Neuron (in vitro differentiated cells): ENCODE data around the gene TMEM81.

Source experiments
- H2AFZ ChIP-seq: one replicate; pipeline ENCODE4 v1.6.1; 2013; ENCODE audit warnings: low read depth, mild to moderate bottlenecking, inconsistent platforms, low read length, moderate library complexity
- H3K27me3 ChIP-seq: one replicate; pipeline ENCODE4 v1.6.1; 2013; ENCODE audit warnings: low read length; ENCODE audit not compliant: insufficient read depth
- H3K36me3 ChIP-seq: one replicate; pipeline ENCODE4 v1.6.1; 2013; ENCODE audit warnings: low read length; ENCODE audit not compliant: insufficient read depth
- H3K4me1 ChIP-seq: one replicate; pipeline ENCODE4 v1.6.1; 2013; ENCODE audit warnings: low read length; ENCODE audit not compliant: insufficient read depth
- H3K4me3 ChIP-seq: 2 replicates; pipeline ENCODE4 v1.5.1; 2013; ENCODE audit warnings: mild to moderate bottlenecking, low read length, moderate library complexity
- H3K9me3 ChIP-seq: one replicate; pipeline ENCODE4 v1.6.1; 2013; ENCODE audit warnings: low read length

TMEM81 gene, protein sequence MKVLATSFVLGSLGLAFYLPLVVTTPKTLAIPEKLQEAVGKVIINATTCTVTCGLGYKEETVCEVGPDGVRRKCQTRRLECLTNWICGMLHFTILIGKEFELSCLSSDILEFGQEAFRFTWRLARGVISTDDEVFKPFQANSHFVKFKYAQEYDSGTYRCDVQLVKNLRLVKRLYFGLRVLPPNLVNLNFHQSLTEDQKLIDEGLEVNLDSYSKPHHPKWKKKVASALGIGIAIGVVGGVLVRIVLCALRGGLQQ

DNA sequence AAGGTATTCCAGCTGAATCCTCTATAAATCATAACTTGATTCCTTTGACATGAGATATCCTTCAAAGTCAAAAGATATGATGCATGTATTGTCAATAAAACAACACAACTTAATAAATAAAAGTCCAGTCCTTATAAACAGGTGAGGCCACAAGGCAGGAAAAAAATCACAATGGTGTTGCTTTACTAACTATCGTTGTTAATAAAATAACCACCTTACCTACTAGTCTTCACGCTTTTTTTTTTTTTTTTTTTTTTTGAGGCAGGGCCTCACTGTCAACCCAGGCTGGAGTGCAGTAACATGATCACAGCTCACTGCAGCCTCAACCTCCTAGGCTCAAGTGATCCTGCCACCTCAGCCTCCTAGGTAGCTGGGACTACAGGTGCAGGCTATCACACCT is at the start of gene TMEM81:
Gene TMEM81 (minus strand): TSS at position 101 of the 400 bp plus-strand sequence. CDS start 140 bp downstream, outside the sequence.
- Histone ChIP-seq H2AFZ (no peak within 1 kb of the TSS), H3K27me3 (no peaks in the 10 kb centered on the region), H3K36me3 (peaks cover 52% of the 10 kb centered on the region), H3K4me1 (no peaks in the 10 kb centered on the region), H3K4me3 (no peak within 1 kb of the TSS), H3K9me3 (no peaks in the 10 kb centered on the region)

DNA sequence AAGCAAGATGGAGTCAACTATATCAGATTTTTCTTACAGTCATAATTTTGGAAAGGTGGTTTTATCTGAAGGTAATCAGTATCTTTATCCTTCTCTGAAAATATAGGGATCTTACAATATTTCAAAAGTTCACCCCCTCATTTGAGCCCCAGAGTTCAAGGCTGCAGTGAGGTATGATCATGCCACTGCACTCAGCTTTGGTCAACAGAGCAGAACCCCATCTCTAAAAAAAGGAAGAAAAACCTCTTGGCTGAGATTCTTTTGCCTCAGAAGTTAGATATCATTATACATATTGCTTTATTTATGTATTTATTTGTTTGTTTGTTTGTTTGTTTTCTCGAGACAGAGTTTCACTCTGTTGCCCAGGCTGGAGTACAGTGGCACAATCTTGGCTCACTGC is 49.0 kb upstream of the TMEM81 start:
- H3K4me3 ChIP-seq: no peak overlapping the region
- no peak overlapping the region for H2AFZ ChIP-seq
- H3K36me3 ChIP-seq: no peaks in the 10 kb centered on the region
- H3K27me3 ChIP-seq: no peaks in the 10 kb centered on the region
- no peaks in the 10 kb centered on the region for H3K9me3 ChIP-seq
- no peaks in the 10 kb centered on the region for H3K4me1 ChIP-seq

DNA sequence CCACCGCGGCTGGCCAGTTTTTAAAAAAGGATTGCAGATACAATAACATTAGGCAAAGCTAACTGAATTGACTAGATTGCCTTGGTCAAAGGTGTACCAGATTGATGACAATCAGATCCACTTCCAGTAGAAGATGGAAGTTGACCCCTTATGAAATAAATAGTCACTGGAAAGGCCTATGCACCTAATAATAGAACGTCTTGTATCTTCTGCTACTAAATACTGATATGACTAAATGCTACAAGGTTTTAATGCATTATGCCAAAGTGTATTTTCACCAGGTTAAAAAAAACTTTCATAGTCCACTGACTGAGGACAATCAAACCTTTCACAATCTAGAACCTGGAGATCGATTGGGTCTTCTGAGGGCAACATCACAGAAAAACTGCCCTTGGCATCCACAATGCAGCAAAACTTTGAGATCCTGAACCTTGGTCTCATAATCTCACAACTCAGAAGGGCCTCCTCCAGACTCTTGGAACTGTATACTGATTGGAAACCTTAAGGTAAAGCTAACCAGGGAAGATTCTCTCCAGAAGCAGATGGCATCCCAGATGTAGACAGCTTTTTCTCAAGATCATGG is 45.3 kb upstream of the TMEM81 start:
- Histone ChIP-seq H2AFZ (no peak overlapping the region), H3K4me3 (no peak overlapping the region), H3K9me3 (no peaks in the 10 kb centered on the region), H3K4me1 (no peaks in the 10 kb centered on the region), H3K27me3 (no peaks in the 10 kb centered on the region), H3K36me3 (no peaks in the 10 kb centered on the region)

DNA sequence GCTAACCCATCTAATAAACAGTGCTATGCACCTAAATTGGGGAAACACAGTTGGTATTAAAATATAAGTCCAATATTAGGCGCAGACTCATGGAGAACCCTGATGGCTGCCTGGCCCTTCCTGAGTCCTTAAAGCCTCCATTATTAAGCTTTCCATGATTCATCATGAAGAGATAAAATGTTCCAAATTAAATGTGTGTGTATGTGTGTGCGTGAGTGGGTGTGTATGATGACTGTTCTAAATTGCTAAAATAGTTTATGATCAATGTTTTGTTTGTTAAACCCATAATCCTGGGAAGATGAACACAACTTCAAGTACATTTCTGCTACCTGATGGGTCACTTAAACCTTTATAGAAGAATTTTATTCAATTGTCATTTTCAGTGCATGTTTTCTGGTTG is 43.8 kb upstream of the TMEM81 start:
- Histone ChIP-seq H3K4me1 (peaks cover under 1% of the 10 kb centered on the region), H3K27me3 (no peaks in the 10 kb centered on the region), H3K9me3 (no peaks in the 10 kb centered on the region), H2AFZ (no peak overlapping the region), H3K36me3 (no peaks in the 10 kb centered on the region), H3K4me3 (no peak overlapping the region)

DNA sequence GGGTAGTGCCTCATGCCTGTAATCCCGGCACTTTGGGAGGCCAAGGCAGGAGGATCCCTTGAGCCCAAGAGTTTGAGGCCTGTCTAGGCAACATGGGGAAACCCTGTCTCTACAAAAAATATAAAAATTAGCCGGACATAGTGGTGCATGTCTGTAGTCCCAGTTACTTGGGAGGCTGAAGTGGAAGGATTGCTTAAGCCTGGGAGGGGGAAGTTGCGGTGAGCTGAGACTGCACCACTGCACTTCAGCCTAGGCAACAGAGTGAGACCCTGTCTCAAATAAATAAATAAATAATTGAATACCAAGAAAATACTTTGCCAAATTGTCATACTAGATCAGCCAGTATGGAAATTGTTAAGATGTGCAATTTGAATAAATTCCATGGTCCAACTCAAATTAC is 43.4 kb upstream of the TMEM81 start:
- peaks cover 4% of the 10 kb centered on the region for H3K4me1 ChIP-seq
- H3K27me3 ChIP-seq: no peaks in the 10 kb centered on the region
- no peak overlapping the region for H2AFZ ChIP-seq
- no peaks in the 10 kb centered on the region for H3K36me3 ChIP-seq
- H3K9me3 ChIP-seq: no peaks in the 10 kb centered on the region
- no peak overlapping the region for H3K4me3 ChIP-seq

DNA sequence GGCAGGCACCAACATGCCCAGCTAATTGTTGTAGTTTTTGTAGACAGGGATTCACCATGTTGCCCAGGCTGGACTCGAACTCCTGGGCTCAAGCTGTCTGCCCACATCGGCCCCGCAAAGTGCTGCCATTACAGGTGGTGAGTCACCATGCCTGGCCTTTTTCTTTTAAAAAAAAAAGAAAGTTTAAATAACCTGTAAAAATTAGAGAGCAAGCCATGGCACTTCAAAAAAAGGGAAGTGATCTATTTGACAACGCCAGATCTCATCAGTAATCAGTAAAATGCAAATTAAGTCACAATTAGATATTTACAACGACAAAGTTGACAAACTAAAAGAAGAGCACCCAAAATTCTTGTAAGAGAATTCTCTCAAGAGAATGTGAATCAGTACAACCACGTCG is 40.5 kb upstream of the TMEM81 start:
- Histone ChIP-seq H3K9me3 (no peaks in the 10 kb centered on the region), H3K27me3 (no peaks in the 10 kb centered on the region), H2AFZ (no peak overlapping the region), H3K4me3 (no peak overlapping the region), H3K4me1 (peaks cover 14% of the 10 kb centered on the region), H3K36me3 (no peaks in the 10 kb centered on the region)

DNA sequence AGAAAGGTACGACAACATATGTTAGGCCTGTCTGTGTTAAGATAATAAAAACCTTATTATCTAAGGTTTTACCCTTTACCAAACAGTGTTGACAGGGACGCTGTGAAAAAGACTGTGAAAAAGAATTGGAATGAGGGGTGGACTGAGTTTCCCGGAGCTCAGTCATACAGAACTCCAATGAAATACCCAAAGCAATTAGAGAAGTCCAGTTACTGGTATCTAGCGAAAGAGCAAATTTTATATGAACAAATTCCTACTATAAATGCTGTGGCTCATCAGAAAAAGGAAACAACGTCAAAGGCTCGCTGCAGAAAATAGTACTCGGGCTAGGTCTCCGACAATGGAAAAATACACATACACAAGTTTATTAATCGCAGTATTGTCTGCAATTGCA is 38.2 kb upstream of the TMEM81 start:
- Histone ChIP-seq H3K36me3 (peaks cover 7% of the 10 kb centered on the region), H3K9me3 (no peaks in the 10 kb centered on the region), H2AFZ (peak overlapping the region; percentile 95), H3K4me1 (peaks cover 14% of the 10 kb centered on the region), H3K27me3 (no peaks in the 10 kb centered on the region), H3K4me3 (peak overlapping the region; percentile 86)

DNA sequence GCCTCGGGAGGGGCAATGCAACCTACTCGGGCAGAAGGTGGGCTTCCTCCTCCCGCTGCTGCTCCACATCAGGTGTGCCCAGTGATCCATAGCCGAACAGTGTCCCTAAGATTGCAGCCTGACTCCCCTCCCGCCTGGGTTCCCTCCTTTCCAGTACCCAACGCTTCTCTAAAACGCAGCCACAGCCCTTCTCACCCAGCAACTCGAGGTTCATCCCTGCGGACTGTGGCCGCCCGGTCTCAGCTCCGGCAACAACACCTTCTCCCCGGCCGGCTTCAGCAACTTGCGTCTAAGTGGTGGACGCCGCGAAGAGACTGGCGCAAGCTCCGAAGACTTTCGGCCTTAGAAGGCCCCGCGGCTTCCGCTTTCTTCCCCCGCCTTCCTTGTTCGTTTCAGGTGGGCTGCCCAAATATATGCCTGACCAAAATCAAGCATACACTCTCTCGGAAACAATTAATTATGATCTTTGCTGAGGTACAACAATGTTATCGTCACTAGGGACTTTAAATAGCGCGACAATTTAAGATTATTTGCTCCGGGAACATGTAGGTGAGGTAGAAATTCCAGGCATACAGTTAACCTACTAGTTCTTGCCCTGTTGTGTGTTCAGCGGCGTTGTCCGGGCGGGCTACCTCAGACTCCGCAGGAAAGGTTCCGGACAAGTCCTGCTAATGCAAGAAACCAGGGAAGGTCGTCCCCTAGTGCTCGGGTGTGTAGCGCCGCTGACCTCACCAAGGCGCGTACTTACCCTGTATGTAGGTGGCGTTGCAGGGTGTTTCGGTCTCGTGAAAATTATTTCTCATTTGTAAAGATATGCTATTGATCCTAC is 37.6 kb upstream of the TMEM81 start, which contains the start of gene RBBP5:
Gene RBBP5 (minus strand): TSS at position 319 of the 829 bp plus-strand sequence. CDS start 105 bp downstream, at position 214.
- H3K9me3 ChIP-seq: no peaks in the 10 kb centered on the region
- no peaks in the 10 kb centered on the region for H3K27me3 ChIP-seq
- H3K4me1 ChIP-seq: peaks cover 14% of the 10 kb centered on the region
- peaks cover 7% of the 10 kb centered on the region for H3K36me3 ChIP-seq
- peak within 1 kb of the TSS; percentile 95 for H2AFZ ChIP-seq
- peak within 1 kb of the TSS; percentile 86 for H3K4me3 ChIP-seq

DNA sequence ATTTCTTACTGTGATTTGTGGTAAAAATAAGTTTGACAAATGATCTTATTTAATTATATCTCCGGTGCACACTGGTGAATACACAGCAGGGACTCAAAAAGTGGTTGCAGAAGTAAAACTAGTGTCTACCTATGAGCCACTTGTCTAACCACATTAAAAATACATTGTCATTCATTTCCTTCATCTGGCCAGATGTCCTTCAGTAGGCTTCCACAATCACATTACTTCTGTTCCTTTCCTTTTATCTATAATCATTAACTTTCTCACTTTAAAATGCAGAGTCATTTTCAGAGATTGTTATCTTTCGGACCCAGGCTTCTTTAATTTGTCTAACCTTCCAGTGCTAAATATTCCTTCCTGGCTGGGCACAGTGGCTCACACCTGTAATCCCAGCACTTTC is 34.5 kb upstream of the TMEM81 start:
- Histone ChIP-seq H3K27me3 (no peaks in the 10 kb centered on the region), H3K4me1 (peaks cover 14% of the 10 kb centered on the region), H2AFZ (no peak overlapping the region), H3K36me3 (peaks cover 27% of the 10 kb centered on the region), H3K4me3 (no peak overlapping the region), H3K9me3 (no peaks in the 10 kb centered on the region)

DNA sequence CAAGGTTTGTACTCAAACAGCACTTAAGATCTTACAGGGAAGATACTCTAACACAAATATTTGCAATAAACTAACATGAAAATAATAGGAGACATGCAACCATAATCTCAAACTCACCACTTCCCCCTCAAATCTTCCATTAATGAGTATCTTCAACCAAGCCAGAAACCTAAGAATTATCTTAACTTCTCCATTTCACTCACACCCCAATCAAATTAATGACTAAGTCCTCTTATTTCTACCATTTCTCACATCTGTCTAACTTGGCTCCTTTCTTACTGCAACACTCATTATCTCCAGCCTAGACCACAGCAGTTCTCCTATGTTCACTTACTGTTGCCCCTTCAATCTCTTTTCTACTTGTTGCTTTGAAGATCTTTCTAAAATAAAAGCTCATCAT is 27.1 kb upstream of the TMEM81 start:
- Histone ChIP-seq H3K9me3 (no peaks in the 10 kb centered on the region), H3K36me3 (peaks cover 52% of the 10 kb centered on the region), H3K4me1 (no peaks in the 10 kb centered on the region), H3K27me3 (no peaks in the 10 kb centered on the region), H2AFZ (no peak overlapping the region), H3K4me3 (no peak overlapping the region)

DNA sequence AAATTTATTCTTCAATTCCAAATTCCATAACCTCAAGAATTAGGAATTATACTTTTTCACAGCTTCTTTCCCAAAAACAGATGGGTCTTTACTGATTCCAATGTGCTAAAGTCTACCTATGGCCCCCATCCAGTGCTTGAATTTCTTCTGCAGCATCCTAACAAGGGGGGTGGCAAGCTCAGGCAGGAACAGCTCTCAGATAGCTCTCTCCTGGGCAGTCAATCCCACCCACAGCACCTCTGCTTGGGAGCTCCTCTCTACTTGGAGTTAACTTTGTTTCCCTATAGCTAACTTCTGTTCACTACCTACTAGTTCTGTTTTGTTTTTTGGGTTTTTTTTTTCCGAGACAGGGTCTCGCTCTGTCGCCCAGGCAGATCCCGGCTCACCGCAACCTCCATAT is 25.5 kb upstream of the TMEM81 start:
- H3K4me3 ChIP-seq: no peak overlapping the region
- no peak overlapping the region for H2AFZ ChIP-seq
- no peaks in the 10 kb centered on the region for H3K4me1 ChIP-seq
- H3K27me3 ChIP-seq: no peaks in the 10 kb centered on the region
- no peaks in the 10 kb centered on the region for H3K9me3 ChIP-seq
- H3K36me3 ChIP-seq: peaks cover 55% of the 10 kb centered on the region

DNA sequence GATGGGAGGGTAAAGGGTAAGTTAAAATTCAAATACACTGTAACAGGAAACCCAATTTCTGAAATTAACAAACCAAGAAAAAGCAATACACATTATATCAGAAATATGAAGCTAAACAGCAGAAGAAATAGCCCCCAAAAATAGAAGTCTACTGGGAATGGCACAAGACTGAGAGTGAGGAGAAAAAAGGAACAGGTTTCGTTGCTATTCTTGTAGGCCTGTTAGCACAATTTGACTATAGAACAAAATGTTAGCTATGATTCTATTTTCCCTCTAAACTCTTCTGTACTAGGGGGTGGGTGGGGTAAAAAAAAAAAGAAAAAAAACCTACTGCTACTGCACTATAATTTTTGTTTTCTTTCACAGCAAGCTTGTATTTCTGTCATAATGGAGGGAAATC is 25.0 kb upstream of the TMEM81 start:
- H2AFZ ChIP-seq: no peak overlapping the region
- H3K9me3 ChIP-seq: no peaks in the 10 kb centered on the region
- H3K4me3 ChIP-seq: no peak overlapping the region
- H3K4me1 ChIP-seq: no peaks in the 10 kb centered on the region
- no peaks in the 10 kb centered on the region for H3K27me3 ChIP-seq
- H3K36me3 ChIP-seq: peaks cover 54% of the 10 kb centered on the region

DNA sequence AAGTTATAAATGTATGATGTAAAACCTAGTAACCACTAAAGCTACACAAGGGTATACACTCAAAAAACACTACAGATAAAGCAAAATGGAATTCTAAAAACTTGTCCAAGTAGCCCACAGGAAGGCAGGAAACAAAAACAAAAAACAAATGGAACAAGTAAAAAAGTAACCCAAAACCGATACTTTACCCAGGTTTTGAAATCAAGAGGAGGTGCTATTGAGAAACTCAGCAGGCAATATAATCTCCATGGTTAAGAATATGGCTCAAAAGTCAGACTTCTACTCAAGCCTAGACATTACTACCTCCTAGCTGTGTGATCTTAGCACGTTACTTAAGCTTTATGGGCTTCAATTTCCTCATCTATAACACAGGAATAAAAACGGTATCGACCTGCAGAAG is 24.2 kb upstream of the TMEM81 start:
- H3K27me3 ChIP-seq: no peaks in the 10 kb centered on the region
- no peaks in the 10 kb centered on the region for H3K4me1 ChIP-seq
- H3K36me3 ChIP-seq: peaks cover 57% of the 10 kb centered on the region
- H2AFZ ChIP-seq: no peak overlapping the region
- no peak overlapping the region for H3K4me3 ChIP-seq
- no peaks in the 10 kb centered on the region for H3K9me3 ChIP-seq
